Spleen (tissue), 7 donors: ENCODE results near the gene NUTM2F.
A peak's percentile ranks its signal among the peaks of the same experiment; 100 is the strongest.

Source experiments
- POLR2A ChIP-seq, 3 donors: fragments of 450-650 bp; IDR thresholded peaks; one replicate each; pipeline ENCODE4 v1.5.1; 2017; ENCODE audit warnings: antibody characterized with exemption in 3 of 3, mild to moderate bottlenecking in 1 of 3
- TF ChIP-seq, protein P1 (sequence below), 11 experiments: fragments of 200-600 bp in 7 of 11; fragments of 450-650 bp in 4 of 11; sonication (generic) in 4 of 11; IDR thresholded peaks in 8 of 11; conservative IDR thresholded peaks in 3 of 11; 1 replicate in 7 of 11; 2 replicates in 4 of 11; pipeline versions ENCODE4 v1.4.0 to v1.8.0; 2016 to 2021; ENCODE audit warnings: antibody characterized with exemption in 11 of 11, inconsistent platforms in 4 of 11, mild to moderate bottlenecking in 1 of 11
- donor health status: DM: no; HTN: no; CAD: no; lungs with moderate emphysema.
- donor health status: DM: no; HTN: no; CAD: no.
- donor health status: DM: no; HTN: no; CAD: no.

DNA sequence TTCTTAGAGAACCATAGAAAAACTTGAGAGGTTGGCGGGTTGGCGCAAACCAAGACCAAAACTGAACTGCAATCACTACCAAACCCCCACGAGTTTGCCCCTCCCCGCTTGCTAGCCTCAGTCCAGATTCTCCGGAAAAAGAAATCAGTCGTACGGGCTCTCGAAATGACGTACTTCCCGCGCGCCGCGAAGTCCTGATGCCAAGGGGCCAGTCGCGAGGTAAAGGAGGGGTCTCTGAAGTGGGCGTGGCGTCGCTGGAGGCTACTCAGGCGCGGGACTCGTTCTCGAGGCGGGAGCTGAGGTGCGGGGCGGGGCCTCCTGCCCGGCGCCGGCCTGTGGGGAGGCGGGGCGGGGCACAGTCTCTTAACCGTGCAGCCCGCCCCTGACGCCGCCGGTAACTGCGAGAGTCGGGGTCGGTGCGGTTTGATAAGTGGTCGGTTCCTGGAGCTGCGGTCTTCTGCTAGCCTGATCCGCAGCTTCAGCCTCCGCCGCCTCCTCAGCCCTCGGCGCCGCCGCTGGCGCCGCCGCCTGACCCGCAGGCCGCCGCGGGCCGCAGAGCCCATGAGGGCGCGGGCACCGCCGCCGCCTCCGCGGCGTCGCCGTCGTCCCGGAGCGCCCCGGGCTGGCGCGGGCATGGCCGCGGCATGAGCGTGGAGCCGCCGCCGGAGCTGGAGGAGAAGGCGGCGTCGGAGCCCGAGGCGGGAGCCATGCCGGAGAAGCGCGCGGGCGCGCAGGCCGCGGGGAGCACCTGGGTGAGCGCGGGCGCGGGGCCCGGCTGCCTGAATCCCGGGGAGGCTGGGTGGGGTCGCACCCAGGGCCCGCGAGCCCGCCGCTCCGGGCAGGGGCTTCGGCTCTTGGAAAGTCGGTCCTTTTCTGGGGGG, 46.0 kb upstream of the NUTM2F start:
- TF ChIP-seq, protein P1, sequence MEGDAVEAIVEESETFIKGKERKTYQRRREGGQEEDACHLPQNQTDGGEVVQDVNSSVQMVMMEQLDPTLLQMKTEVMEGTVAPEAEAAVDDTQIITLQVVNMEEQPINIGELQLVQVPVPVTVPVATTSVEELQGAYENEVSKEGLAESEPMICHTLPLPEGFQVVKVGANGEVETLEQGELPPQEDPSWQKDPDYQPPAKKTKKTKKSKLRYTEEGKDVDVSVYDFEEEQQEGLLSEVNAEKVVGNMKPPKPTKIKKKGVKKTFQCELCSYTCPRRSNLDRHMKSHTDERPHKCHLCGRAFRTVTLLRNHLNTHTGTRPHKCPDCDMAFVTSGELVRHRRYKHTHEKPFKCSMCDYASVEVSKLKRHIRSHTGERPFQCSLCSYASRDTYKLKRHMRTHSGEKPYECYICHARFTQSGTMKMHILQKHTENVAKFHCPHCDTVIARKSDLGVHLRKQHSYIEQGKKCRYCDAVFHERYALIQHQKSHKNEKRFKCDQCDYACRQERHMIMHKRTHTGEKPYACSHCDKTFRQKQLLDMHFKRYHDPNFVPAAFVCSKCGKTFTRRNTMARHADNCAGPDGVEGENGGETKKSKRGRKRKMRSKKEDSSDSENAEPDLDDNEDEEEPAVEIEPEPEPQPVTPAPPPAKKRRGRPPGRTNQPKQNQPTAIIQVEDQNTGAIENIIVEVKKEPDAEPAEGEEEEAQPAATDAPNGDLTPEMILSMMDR (IDR thresholded peaks at IDR 0.05 in 8 of 11, conservative IDR thresholded peaks at IDR 0.05 in 3 of 11) = peak in 1 of 11 experiments; percentile 13
- TF ChIP-seq POLR2A (IDR thresholded peaks at IDR 0.05) = peak in 1 of 3 donors; percentile 56
